ENCODE measurements around the gene OR6J1. TPM values are rescaled to one million over a fixed set of nuclear protein-coding genes. Genes with fewer than 3 reads are reported as not detected.

OR6J1 gene
- total and polyA plus RNA-seq, 8 donors = not detected

- no peaks in the 10 kb centered on the region for H3K36me3 ChIP-seq
- WGBS, 5 donors = 80 to 88% (median 84%) methylated on average over 8 of the region's 8 CpGs
- TF ChIP-seq POLR2AphosphoS5 (IDR thresholded peaks at IDR 0.05) (no peak), POLR2A (IDR thresholded peaks at IDR 0.05) (no peak), EP300 (IDR thresholded peaks at IDR 0.05) (no peak)
- intact Hi-C loops (cut with DNase I; ENCODE audit: low total_unique reads) = no loop called here
- DNase-seq = no peak
- no peaks in the 10 kb centered on the region for H3K9me3 ChIP-seq
- no peak overlapping the region for H3K27ac ChIP-seq
- no peaks in the 10 kb centered on the region for H3K4me1 ChIP-seq
- no peaks in the 10 kb centered on the region for H3K27me3 ChIP-seq
- H3K4me3 ChIP-seq = no peak overlapping the region
These were observed 9.8 kb downstream of the OR6J1 start for GRCh38 chr14:22634233-22634900.

GRCh38 chr14:22630486-22630885, 13.7 kb downstream of the OR6J1 start:
- Histone ChIP-seq H3K36me3 (no peaks in the 10 kb centered on the region), H3K4me3 (no peak overlapping the region), H3K9me3 (no peaks in the 10 kb centered on the region), H3K4me1 (peaks cover 0 to 3% (median 0%) of the 10 kb centered on the region in 4 donors), H3K27ac (no peak overlapping the region), H3K27me3 (no peaks in the 10 kb centered on the region)
- intact Hi-C loops (cut with DNase I; ENCODE audit: low total_unique reads) = no loop called here
- TF ChIP-seq EP300 (IDR thresholded peaks at IDR 0.05) (no peak), POLR2AphosphoS5 (IDR thresholded peaks at IDR 0.05) (no peak), POLR2A (IDR thresholded peaks at IDR 0.05) (no peak)
- TF ChIP-seq, protein P1, sequence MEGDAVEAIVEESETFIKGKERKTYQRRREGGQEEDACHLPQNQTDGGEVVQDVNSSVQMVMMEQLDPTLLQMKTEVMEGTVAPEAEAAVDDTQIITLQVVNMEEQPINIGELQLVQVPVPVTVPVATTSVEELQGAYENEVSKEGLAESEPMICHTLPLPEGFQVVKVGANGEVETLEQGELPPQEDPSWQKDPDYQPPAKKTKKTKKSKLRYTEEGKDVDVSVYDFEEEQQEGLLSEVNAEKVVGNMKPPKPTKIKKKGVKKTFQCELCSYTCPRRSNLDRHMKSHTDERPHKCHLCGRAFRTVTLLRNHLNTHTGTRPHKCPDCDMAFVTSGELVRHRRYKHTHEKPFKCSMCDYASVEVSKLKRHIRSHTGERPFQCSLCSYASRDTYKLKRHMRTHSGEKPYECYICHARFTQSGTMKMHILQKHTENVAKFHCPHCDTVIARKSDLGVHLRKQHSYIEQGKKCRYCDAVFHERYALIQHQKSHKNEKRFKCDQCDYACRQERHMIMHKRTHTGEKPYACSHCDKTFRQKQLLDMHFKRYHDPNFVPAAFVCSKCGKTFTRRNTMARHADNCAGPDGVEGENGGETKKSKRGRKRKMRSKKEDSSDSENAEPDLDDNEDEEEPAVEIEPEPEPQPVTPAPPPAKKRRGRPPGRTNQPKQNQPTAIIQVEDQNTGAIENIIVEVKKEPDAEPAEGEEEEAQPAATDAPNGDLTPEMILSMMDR (IDR thresholded peaks at IDR 0.05) = no peak
- WGBS, 5 donors = 61 to 92% (median 84%) methylated on average over 2 of the region's 2 CpGs
- DNase-seq = no peak

DNA sequence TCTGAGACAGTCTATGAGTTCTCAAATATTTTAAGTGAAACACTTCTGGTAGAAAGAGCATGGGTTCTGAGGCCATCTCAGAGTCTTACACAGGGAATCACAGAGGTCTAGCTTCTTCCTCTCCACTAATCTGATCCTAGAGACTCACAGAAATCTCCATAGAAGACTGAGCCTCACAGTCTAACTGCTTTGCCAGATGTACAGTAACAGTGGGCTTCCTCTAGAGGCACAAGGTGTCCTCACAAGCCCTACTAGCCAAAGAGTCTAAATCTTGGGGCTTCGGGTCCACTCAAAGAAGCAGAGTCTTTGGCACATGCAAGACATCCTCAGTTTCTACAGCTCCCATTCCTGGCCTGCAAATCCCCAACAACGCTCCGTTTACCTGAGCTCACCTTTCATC, 14.1 kb downstream of the OR6J1 start:
- H3K36me3 ChIP-seq = no peaks in the 10 kb centered on the region
- WGBS, 5 donors = 92 to 100% (median 97%) methylated on average over 3 of the region's 3 CpGs
- peaks cover 0 to 3% (median 0%) of the 10 kb centered on the region in 4 donors for H3K4me1 ChIP-seq
- no peaks in the 10 kb centered on the region for H3K9me3 ChIP-seq
- intact Hi-C loops (cut with DNase I; ENCODE audit: low total_unique reads) = no loop called here
- no peaks in the 10 kb centered on the region for H3K27me3 ChIP-seq
- H3K27ac ChIP-seq = no peak overlapping the region
- H3K4me3 ChIP-seq = no peak overlapping the region
- TF ChIP-seq POLR2AphosphoS5 (IDR thresholded peaks at IDR 0.05) (no peak), POLR2A (IDR thresholded peaks at IDR 0.05) (no peak), EP300 (IDR thresholded peaks at IDR 0.05) (no peak)
- TF ChIP-seq, protein P1 (IDR thresholded peaks at IDR 0.05) = no peak
- no peak for DNase-seq

DNA sequence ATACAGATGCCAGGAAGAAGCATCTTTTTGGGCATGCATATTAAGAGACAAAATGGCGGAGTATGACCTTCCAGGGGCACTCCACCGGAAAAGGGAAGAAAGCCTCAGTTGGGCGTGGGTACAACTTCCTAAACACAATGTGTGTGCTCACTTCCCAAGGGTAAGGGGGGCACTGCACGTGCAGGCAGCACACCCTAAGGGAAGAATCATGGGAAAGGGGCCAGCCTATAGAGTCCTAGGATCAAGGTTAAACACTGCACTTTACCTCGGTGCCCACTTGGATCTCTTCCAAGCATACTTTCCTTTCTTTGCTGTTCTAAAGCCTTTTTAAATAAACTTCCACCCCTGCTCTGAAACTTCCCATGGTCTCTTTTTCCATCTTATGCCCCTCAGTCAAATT, 14.8 kb downstream of the OR6J1 start:
- peaks cover 0 to 3% (median 0%) of the 10 kb centered on the region in 4 donors for H3K4me1 ChIP-seq
- H3K36me3 ChIP-seq = no peaks in the 10 kb centered on the region
- DNase-seq = no peak
- intact Hi-C loops (cut with DNase I; ENCODE audit: low total_unique reads) = no loop called here
- 48 to 54% (median 50%) methylated on average over 5 of the region's 5 CpGs for WGBS, 5 donors
- no peaks in the 10 kb centered on the region for H3K27me3 ChIP-seq
- no peaks in the 10 kb centered on the region for H3K9me3 ChIP-seq
- H3K4me3 ChIP-seq = no peak overlapping the region
- TF ChIP-seq POLR2AphosphoS5 (IDR thresholded peaks at IDR 0.05) (no peak), EP300 (IDR thresholded peaks at IDR 0.05) (no peak), POLR2A (IDR thresholded peaks at IDR 0.05) (no peak)
- TF ChIP-seq, protein P1 (IDR thresholded peaks at IDR 0.05) = no peak
- no peak overlapping the region for H3K27ac ChIP-seq
